Measurements from ENCODE around the gene NOM1.
A peak's percentile ranks its signal among the peaks of the same experiment; 100 is the strongest.

The NOM1 gene

DNA sequence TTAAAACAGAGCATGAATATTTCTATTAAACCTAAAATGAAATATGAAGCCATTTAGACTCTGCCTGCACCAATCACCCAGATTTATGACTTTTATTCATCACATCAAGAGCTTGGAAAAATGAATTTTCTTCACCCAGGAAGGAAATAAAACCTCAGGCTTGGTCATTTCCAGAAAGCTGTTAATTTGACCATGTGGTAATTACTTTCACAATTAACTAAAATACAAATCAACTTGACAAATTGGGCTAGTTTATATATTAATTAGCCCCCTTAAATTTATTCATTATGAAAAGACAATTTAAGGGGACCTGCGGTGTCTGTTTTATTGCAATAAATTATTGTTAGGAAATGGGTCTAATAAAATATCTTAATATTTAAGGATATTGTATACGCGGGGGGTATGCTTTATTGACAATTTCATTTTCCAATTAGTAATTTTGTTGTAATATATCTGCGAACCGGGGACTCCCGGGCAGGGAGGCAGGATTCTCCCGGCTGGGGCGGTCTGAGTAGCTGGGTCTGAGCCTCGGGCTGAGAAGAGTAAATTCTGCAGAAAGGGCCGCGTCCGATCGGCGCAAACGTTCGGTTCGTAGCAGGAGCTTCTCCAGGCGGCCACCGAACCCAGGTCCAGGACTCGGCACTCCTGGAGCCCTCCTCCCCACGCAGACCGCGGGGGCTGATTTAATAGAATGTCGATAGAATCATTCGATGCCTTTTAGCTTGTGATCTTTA is 70.4 kb downstream of the NOM1 start:
- H3K27ac ChIP-seq, result no peak overlapping the region
- TF ChIP-seq CTCF (conservative IDR thresholded peaks at IDR 0.05), result no peak
- TF ChIP-seq ZFX (IDR thresholded peaks at IDR 0.05), result no peak

- TF ChIP-seq CTCF (conservative IDR thresholded peaks at IDR 0.05) (no peak), ZFX (IDR thresholded peaks at IDR 0.05) (no peak)
- H3K27ac ChIP-seq, result no peak overlapping the region; the same call in 1 of the 2 replicates
These were observed 71.1 kb downstream of the NOM1 start for GRCh38 chr7:157020514-157021070.

DNA sequence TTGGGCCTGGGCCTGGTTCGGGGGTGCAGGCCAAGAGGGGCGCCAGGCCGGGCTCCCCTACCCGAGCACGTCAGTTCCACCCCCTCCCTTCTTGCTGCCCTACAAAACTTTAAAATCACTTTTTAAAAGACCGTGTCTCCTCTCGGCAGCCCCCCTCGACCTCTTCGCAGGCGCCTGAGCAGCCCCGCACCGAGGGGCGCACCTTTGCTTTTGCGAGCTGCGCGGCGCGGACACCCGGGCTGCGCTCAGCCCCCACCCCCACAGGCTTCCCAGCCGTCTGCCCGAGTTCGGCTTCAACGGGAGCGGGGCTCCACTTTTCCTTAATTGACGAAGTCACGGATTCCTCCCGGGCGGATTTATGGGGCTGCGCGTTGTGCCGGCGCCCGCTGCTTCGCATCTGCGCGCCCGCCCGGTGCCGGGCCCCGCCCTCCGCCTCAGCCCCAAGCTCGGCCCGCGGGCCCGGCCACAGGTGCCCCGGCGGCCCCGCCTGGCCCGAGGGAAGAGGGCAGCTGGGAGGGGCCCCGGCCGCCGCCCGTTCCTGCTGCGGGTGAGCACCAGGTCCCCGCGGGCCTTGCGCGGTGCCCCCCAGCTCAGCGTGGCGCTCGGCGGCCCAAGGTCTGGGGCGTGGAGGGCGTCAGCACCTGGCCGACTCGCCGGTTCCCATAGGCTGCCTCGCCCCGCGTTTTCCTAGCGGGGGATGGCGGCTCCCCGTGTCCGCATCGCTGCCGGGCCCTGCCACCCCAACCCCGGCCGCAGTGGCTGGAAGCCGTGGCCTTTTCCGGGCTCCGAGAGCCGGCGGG is 71.8 kb downstream of the NOM1 start:
- H3K27ac ChIP-seq, result peak overlapping the region; percentile 79; the same call in 1 of the 2 replicates
- TF ChIP-seq CTCF (conservative IDR thresholded peaks at IDR 0.05), result no peak
- no peak for TF ChIP-seq ZFX (IDR thresholded peaks at IDR 0.05)

DNA sequence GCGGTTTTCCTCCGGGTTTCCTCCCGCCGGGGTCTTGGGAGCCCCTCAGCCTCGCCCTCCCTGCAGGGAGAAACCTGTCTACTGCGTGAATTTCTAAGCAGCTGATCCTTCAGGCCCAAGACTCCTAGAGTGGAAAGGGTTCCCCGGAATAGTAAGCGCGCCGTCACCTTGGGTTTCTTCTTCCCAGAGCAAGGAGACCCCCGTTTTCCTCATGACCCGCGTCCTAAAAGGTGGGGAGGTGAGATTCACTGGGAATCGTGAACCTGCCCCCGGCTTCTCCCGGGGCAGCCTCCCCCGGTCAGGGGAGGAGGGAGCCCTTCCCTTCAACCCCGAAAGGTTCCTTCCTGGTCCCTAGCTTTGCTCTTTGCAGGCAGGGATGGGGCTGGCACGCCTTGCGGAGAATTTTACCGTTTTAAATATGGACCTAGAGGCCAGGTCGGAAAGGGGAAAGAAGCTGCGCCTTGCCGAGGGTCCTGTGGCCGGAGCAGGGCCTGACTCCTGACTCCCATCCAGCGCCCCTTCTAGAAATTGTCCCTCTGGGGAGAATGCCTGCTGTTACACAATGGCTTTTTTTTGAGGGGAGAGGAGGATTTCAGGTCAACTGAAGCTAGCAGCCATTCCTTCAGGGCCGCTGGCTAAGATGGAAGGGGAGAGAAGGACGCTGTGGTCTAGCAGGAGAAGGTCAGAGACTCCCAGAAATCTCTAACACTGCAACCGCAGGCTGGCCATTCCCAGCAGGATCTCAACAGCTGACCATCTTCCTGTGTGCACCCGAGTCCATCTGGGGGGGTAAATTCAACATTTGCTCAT is 72.6 kb downstream of the NOM1 start:
- H3K27ac ChIP-seq, result peak overlapping the region; percentile 79
- TF ChIP-seq ZFX (IDR thresholded peaks at IDR 0.05) (no peak), CTCF (conservative IDR thresholded peaks at IDR 0.05) (no peak)

Data from C4-2B (cell line).